ENCODE measurements around the gene IL18. TPM values are rescaled to one million over a fixed set of nuclear protein-coding genes. Genes with fewer than 3 reads are reported as not detected.

IL18 gene
- polyA plus RNA-seq (2012; ENCODE audit: insufficient read depth, insufficient read length, low read depth): not detected

DNA sequence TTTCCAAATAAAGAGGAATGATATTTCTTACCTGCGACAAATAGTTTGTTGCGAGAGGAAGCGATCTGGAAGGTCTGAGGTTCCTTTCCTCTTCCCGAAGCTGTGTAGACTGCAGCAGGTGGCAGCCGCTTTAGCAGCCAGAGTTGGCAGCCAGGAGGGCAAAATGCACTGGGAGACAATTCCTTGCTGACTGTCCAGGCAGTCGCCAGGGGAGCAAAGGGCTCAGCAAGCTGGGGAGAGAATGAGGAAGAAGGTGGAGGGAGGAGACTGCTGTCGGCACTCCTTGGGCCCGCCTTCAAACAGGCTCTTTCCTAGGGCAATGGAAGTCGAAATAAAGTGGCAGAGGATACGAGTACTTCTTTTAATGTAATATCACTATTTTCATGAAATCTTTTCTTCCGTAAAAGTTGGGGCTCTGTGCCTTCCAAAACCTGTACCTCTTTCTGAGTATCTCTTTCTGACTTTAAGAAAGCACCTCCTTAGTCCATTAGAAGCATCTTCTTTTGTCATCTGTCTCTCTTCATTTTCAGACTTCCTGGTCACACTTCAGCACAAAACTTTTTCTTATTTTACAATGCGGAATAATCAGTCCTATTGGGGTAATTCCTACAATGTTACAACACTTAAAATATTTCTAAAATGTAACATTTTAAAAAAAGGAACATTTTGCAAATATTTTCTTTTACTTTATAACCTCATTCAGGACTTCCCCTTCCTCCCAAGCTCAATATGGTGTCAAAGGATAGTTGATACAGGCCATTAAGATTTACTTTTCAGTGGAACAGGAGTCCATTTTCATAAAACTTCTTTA is at the start of gene IL18:
Gene IL18, minus strand, starts transcription at position 220 of the 811 bp plus-strand sequence. CDS start 9,041 bp downstream, outside the sequence.
- TF ChIP-seq, protein P1, sequence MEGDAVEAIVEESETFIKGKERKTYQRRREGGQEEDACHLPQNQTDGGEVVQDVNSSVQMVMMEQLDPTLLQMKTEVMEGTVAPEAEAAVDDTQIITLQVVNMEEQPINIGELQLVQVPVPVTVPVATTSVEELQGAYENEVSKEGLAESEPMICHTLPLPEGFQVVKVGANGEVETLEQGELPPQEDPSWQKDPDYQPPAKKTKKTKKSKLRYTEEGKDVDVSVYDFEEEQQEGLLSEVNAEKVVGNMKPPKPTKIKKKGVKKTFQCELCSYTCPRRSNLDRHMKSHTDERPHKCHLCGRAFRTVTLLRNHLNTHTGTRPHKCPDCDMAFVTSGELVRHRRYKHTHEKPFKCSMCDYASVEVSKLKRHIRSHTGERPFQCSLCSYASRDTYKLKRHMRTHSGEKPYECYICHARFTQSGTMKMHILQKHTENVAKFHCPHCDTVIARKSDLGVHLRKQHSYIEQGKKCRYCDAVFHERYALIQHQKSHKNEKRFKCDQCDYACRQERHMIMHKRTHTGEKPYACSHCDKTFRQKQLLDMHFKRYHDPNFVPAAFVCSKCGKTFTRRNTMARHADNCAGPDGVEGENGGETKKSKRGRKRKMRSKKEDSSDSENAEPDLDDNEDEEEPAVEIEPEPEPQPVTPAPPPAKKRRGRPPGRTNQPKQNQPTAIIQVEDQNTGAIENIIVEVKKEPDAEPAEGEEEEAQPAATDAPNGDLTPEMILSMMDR (IDR thresholded peaks at IDR 0.05; ENCODE audit: low read depth, low read length): no peak
- no peak for DNase-seq
- no peaks in the 10 kb centered on the region for H3K36me3 ChIP-seq
- H3K9me3 ChIP-seq: no peaks in the 10 kb centered on the region
- H3K4me3 ChIP-seq (ENCODE audit: low read depth, low read length): no peak within 1 kb of the TSS
- H3K27me3 ChIP-seq: no peaks in the 10 kb centered on the region
- H3K4me1 ChIP-seq: no peaks in the 10 kb centered on the region

DNA sequence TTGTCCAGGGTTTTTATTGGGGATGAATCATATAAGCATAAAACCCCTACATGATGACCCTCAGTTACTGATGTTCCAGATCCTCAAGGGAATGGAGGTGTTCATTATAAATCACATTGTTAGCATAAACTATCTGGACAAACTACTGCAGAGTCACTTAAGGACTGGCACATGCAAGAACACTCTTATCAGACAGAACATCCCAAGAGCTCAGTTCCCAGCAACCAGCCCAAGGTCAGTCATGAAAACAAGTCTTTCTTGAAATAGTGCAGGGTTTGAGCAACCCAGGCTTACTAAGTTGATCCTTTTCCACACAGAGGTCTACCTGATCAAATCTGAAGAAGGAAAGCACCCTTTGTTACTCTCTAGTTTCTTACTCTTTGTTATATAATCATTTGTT is 48.8 kb upstream of the IL18 start:
- TF ChIP-seq, protein P1 (IDR thresholded peaks at IDR 0.05; ENCODE audit: low read depth, low read length): no peak
- Histone ChIP-seq H3K4me3 (ENCODE audit: low read depth, low read length) (no peak overlapping the region), H3K27me3 (no peaks in the 10 kb centered on the region), H3K36me3 (no peaks in the 10 kb centered on the region), H3K9me3 (no peaks in the 10 kb centered on the region), H3K4me1 (no peaks in the 10 kb centered on the region)
- no peak for DNase-seq

DNA sequence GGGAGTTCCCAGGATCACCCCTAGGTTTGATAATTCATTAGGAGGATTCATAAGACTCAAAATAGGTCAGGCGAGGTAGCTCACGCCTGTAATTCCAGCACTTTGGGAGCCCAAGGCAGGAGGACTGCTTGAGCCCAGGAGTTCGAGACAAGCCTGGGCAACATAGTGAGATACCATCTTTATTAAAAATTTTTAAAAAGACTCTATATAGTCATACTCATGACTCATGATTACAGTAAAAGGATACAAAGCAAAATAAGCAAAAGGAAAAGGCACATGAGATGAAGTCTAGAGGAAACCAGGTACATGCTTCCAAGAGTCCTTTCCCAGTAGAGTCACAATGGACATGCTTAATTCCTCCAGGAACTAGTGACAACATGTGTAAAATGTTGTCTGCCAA is 48.4 kb upstream of the IL18 start:
- TF ChIP-seq, protein P1 (IDR thresholded peaks at IDR 0.05; ENCODE audit: low read depth, low read length): no peak
- DNase-seq: no peak

DNA sequence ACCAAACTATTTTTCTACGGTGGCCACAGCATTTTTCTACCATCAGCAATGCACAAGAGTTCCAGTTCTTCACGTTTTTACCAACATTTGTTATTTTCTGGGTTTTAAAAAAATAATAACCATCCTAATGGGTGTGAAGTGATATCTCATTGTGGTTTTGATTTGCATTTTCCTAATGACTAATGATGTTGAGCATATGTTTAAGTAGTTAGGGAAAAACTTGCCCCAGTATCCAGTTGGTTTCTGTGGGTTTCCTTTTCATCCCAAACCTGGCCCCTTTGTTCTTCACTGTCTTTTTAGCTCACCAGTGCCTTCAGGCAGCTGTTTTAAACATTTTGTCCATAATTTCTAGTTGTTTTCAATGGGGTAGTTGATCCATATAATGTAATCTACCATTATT is 47.6 kb upstream of the IL18 start:
- Histone ChIP-seq H3K4me3 (ENCODE audit: low read depth, low read length) (no peak overlapping the region), H3K27me3 (no peaks in the 10 kb centered on the region), H3K36me3 (no peaks in the 10 kb centered on the region), H3K9me3 (no peaks in the 10 kb centered on the region), H3K4me1 (no peaks in the 10 kb centered on the region)
- no peak for DNase-seq
- TF ChIP-seq, protein P1 (IDR thresholded peaks at IDR 0.05; ENCODE audit: low read depth, low read length): no peak

More for the DNA sequence above, 48.4 kb upstream of the IL18 start:
- Histone ChIP-seq H3K4me1 (no peaks in the 10 kb centered on the region), H3K4me3 (ENCODE audit: low read depth, low read length) (no peak overlapping the region), H3K27me3 (no peaks in the 10 kb centered on the region), H3K9me3 (no peaks in the 10 kb centered on the region), H3K36me3 (no peaks in the 10 kb centered on the region)

DNA sequence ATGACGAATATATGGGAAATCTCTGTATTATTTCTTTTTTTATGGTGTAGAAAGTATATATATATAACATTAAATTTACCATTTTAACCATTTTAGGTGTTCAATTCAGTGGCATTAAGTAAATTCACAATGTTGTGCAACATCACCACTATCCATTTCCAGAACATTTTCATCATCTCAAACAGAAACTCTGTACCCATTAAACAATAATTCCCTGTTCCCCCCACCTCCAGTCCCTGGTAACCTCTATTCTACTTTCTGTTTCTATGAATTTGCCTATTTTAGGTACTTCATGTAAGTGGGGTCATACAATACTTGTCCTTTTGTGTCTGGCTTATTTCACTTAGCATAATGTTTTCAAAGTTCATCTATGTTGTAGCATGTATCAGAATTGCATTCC is 47.0 kb upstream of the IL18 start:
- TF ChIP-seq, protein P1 (IDR thresholded peaks at IDR 0.05; ENCODE audit: low read depth, low read length): no peak
- Histone ChIP-seq H3K36me3 (no peaks in the 10 kb centered on the region), H3K4me1 (no peaks in the 10 kb centered on the region), H3K27me3 (no peaks in the 10 kb centered on the region), H3K4me3 (ENCODE audit: low read depth, low read length) (no peak overlapping the region), H3K9me3 (no peaks in the 10 kb centered on the region)
- DNase-seq: no peak

DNA sequence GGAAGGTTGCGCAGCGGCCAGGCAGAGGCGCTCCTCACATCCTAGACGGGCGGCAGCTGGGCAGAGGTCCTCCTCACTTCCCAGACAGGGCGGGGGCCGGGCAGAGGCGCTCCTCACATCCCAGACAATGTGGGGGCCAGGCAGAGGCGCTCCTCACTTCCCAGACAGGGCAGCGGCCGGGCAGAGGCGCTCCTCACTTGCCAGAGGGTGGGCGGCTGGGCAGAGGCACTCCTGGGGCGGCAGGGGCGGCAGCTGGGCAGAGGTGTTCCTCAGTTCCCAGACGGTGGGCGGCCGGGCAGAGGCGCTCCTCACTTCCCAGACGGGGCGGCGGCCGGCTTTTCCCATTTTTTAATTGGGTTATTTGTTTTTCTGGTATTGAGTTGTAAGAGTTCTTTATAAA is 42.2 kb upstream of the IL18 start:
- Histone ChIP-seq H3K4me3 (ENCODE audit: low read depth, low read length) (no peak overlapping the region), H3K36me3 (no peaks in the 10 kb centered on the region), H3K27me3 (no peaks in the 10 kb centered on the region), H3K9me3 (no peaks in the 10 kb centered on the region), H3K4me1 (no peaks in the 10 kb centered on the region)
- TF ChIP-seq, protein P1 (IDR thresholded peaks at IDR 0.05; ENCODE audit: low read depth, low read length): no peak
- DNase-seq: no peak

All from BE2C (cell line).